K562 (cell line): ENCODE measurements around the gene RUFY2. TPM values are rescaled to one million over a fixed set of nuclear protein-coding genes. Genes with fewer than 3 reads are reported as not detected.
A peak's percentile ranks its signal among the peaks of the same experiment; 100 is the strongest.

Source experiments
- ARHGAP35 ChIP-seq: fragments of 450-650 bp; IDR thresholded peaks from 2 replicates; pipeline ENCODE4 v1.6.1; 2018; ENCODE audit not compliant: partially characterized antibody
- CREM ChIP-seq: IDR thresholded peaks from 2 replicates; pipeline ENCODE4 v1.6.1; 2014; ENCODE audit warnings: antibody characterized with exemption, low read depth
- ESRRB ChIP-seq: fragments of 250-450 bp; sonication (Bioruptor Pico); IDR thresholded peaks from 2 replicates; pipeline ENCODE4 v1.5.0; 2020; ENCODE audit warnings: mild to moderate bottlenecking, moderate library complexity, borderline replicate concordance
- ETS1 ChIP-seq: conservative IDR thresholded peaks from 2 replicates; pipeline ENCODE4 v1.6.1; 2011; ENCODE audit warnings: low read depth, mild to moderate bottlenecking, low read length; ENCODE audit not compliant: control insufficient read depth
- FOXK2 ChIP-seq, 2 experiments: fragments of 450-650 bp; IDR thresholded peaks in 1 of 2; conservative IDR thresholded peaks in 1 of 2; 2 replicates each; pipeline ENCODE4 v1.6.1; 2016; ENCODE audit warnings: low read depth in 2 of 2, mild to moderate bottlenecking in 1 of 2
- FOXP1 ChIP-seq: sonication (generic); formaldehyde crosslinking; IDR thresholded peaks from 2 replicates; pipeline ENCODE4 v1.8.0; 2022; ENCODE audit warnings: mild to moderate bottlenecking, missing genetic modification reagents
- HDAC8 ChIP-seq: fragments of 450-650 bp; IDR thresholded peaks from 2 replicates; pipeline ENCODE4 v1.6.1; 2016; ENCODE audit warnings: mild to moderate bottlenecking, missing genetic modification characterization, moderate library complexity, missing compliant biosample characterization
- KLF1 ChIP-seq: fragments of 450-650 bp; IDR thresholded peaks from 2 replicates; pipeline ENCODE4 v1.6.1; 2016; ENCODE audit warnings: missing genetic modification characterization, missing compliant biosample characterization
- MLLT1 ChIP-seq, 2 experiments: fragments of 450-650 bp; IDR thresholded peaks; 2 replicates each; pipeline ENCODE4 v1.6.1; 2016
- NFRKB ChIP-seq: fragments of 450-650 bp; IDR thresholded peaks from 2 replicates; pipeline ENCODE4 v1.6.1; 2016; ENCODE audit warnings: low read depth
- NFXL1 ChIP-seq: fragments of 450-650 bp; formaldehyde crosslinking; IDR thresholded peaks from 2 replicates; pipeline ENCODE4 v1.4.0; 2021; ENCODE audit warnings: mild to moderate bottlenecking
- POLR3G ChIP-seq: IDR thresholded peaks from 2 replicates; pipeline ENCODE4 v1.6.1; 2011; ENCODE audit not compliant: insufficient read length, insufficient replicate concordance; ENCODE audit errors: extremely low read depth
- POU5F1 ChIP-seq: fragments of 150-350 bp; IDR thresholded peaks from 2 replicates; pipeline ENCODE4 v1.6.1; 2014; ENCODE audit warnings: borderline replicate concordance, low read length, low read depth, mild to moderate bottlenecking; ENCODE audit not compliant: partially characterized antibody
- TARDBP ChIP-seq: fragments of 450-650 bp; IDR thresholded peaks from 2 replicates; pipeline ENCODE4 v1.6.1; 2016
- ZHX1 ChIP-seq: fragments of 150-350 bp; conservative IDR thresholded peaks from 2 replicates; pipeline ENCODE4 v1.6.1; 2014; ENCODE audit warnings: low read length
- ZNF175 ChIP-seq: fragments of 200-800 bp; sonication (Bioruptor generic); IDR thresholded peaks from 2 replicates; pipeline ENCODE4 v1.6.1; 2016; ENCODE audit warnings: low read depth, mild to moderate bottlenecking, missing genetic modification characterization, missing compliant biosample characterization
- ZNF384 ChIP-seq: IDR thresholded peaks from 2 replicates; pipeline ENCODE4 v1.6.1; 2012; ENCODE audit warnings: low read depth, low read length, improper control_type of control experiment
- polyA plus RNA-seq, 8 experiments: library from polyadenylated mRNA; depleted of rRNA in 4 of 8; stranded (reverse) in 5 of 8; unstranded in 3 of 8; fragments of >200 nt; fragmentation: Nextera tagmentation in 2 of 8; fragmentation: Illumina TruSeq in 1 of 8; extraction: Ambion mirVana in 2 of 8; extraction: Trizol in 1 of 8; gene quantifications; 2 replicates each; pipeline versions ENCODE4 v1.2.1 to v1.2.3, GENCODE V29; 2011 to 2014; ENCODE audit warnings: inconsistent platforms in 1 of 8, missing spikeins in 1 of 8
- total RNA-seq, 7 experiments: library from RNA; depleted of rRNA in 6 of 7; stranded (reverse); fragments of >200 nt in 6 of 7; fragmentation: Illumina TruSeq in 2 of 7; extraction: Trizol in 2 of 7; gene quantifications; 2 replicates each; pipeline versions ENCODE4 v1.2.1 to v1.2.3, GENCODE V29; 2011 to 2021; ENCODE audit warnings: low replicate concordance in 1 of 7
- TF ChIP-seq, protein P1 (sequence below): fragments of 250-450 bp; sonication (Bioruptor Pico); IDR thresholded peaks from 2 replicates; pipeline ENCODE4 v1.5.0; 2021; ENCODE audit warnings: mild to moderate bottlenecking, moderate library complexity

The RUFY2 gene
- total and polyA plus RNA-seq, 9 of the 15 experiments (the other 6 are each of a cell fraction or from before 2014, with no cell fraction given), result 3.7 to 20.1 (median 12.6) TPM

- peak; percentile 23; the same call in 1 of the 2 replicates for TF ChIP-seq TARDBP
- TF ChIP-seq NFXL1 (CRISPR knock-in tag), result no peak
- TF ChIP-seq ZNF175 (CRISPR knock-in tag), result peak; percentile 65; the same call in 1 of the 2 replicates
- TF ChIP-seq ESRRB (CRISPR knock-in tag), result no peak
- TF ChIP-seq KLF1 (tag), result peak; percentile 94
- peak; percentile 71 for TF ChIP-seq CREM
- peak; percentile 97 for TF ChIP-seq ZHX1
- peak; percentile 86 for TF ChIP-seq ETS1
- TF ChIP-seq ARHGAP35, result peak; percentile 99
- no peak for TF ChIP-seq ZNF384
- peak; percentile 88 to 90 for TF ChIP-seq MLLT1 (IDR thresholded peaks at IDR 0.05)
- TF ChIP-seq, protein P1, sequence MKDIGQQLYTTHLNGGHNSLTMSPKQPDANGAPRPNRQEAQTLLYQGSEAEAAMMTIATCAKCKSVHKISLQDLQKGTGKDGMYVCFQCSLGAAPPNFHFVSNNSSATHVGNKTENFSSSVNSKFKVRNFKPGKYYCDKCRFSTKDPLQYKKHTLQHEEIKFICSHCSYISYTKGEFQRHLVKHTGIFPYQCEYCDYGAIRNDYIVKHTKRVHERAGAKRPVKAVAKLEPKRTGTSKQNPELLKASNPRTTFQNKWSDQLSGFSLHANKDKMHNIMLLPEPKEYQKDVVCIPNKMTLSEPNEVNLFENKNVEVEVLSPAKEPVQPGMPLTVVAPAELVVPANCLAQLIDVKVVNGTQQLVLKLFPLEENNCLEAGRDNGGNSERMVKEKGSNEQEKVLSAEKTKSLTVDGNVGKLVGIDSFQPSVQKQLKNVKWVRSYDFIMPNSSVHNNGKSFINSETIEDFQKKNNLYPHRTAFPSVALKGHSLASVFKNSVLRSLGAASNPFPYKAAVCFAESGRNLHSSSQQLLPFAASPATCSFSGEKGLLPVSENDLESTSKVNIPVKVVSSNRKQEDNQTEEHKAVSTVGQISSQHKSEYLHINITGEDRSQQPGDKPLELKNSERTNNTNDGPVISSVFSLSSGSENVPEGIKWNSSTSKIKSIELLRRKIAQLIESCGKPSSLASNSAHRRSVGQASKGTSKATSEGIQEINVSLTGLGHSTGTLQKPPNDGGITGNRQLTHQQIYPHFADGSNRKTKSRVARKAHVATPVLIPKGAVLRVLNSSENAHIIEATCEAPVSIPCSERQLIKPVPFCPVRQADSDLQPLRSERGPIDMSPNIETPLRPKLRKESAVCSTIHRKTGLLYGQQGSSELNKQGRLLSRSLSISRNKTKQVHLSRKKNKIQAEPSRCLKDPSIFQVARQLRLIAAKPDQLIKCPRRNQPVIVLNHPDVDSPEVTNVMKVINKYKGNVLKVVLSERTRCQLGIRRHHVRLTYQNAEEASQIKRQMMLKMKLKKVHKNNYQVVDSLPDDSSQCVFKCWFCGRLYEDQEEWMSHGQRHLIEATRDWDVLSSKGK (CRISPR knock-in tag), result no peak
- no peak; the same call in 1 of the 2 replicates for TF ChIP-seq NFRKB
- peak; percentile 58 for TF ChIP-seq POU5F1
- TF ChIP-seq POLR3G, result no peak
- TF ChIP-seq FOXP1 (CRISPR knock-in tag), result peak; percentile 67; the same call in 1 of the 2 replicates
- peak; percentile 85; the same call in 1 of the 2 replicates for TF ChIP-seq HDAC8 (tag)
- TF ChIP-seq FOXK2 (conservative IDR thresholded peaks at IDR 0.05 in 1 of 2, IDR thresholded peaks at IDR 0.05 in 1 of 2; ENCODE audit: low read depth in 2 of 2), result peak; percentile 55 to 71; a peak in 2 of 4 replicates
Observed at GRCh38 chr10:68331455-68332258, 75.4 kb downstream of the RUFY2 start, which contains the start of gene HNRNPH3 (continued).
